GM21367 (cell line): ENCODE measurements around the gene MFAP4.

Source experiments
- ATAC-seq: cut with Tn5 transposase; IDR thresholded peaks from one replicate; pipeline ENCODE4 v1.9.1; 2021; ENCODE audit not compliant: unreplicated experiment

The MFAP4 gene

GRCh38 chr17:19386974-19387920 lies at the start of gene MFAP4:
TSS of gene MFAP4 (minus strand) at chr17:19387190. CDS start at chr17:19387155, 35 bp downstream.
- no peak for ATAC-seq

- ATAC-seq, result no peak
These were observed 46.8 kb upstream of the MFAP4 start for GRCh38 chr17:19433727-19434340.

- ATAC-seq, result no peak
These were observed 46.3 kb upstream of the MFAP4 start for GRCh38 chr17:19433255-19433654.

- ATAC-seq, result no peak
These were observed 44.7 kb upstream of the MFAP4 start for GRCh38 chr17:19431691-19432090.

- ATAC-seq, result no peak
These were observed 39.6 kb upstream of the MFAP4 start for GRCh38 chr17:19426631-19427030.

- no peak for ATAC-seq
These were observed 38.2 kb upstream of the MFAP4 start for GRCh38 chr17:19424934-19425868.

GRCh38 chr17:19421926-19422325 lies 34.9 kb upstream of the MFAP4 start:
- ATAC-seq, result no peak

- no peak for ATAC-seq
These were observed 34.2 kb upstream of the MFAP4 start for GRCh38 chr17:19421219-19421618.

GRCh38 chr17:19418251-19418992 lies 31.4 kb upstream of the MFAP4 start:
- no peak for ATAC-seq

- no peak for ATAC-seq
These were observed 30.6 kb upstream of the MFAP4 start for GRCh38 chr17:19417611-19418010.

GRCh38 chr17:19415806-19416775 lies 29.1 kb upstream of the MFAP4 start:
- no peak for ATAC-seq

- no peak for ATAC-seq
These were observed 28.3 kb upstream of the MFAP4 start for GRCh38 chr17:19415311-19415710.

- no peak for ATAC-seq
These were observed 27.6 kb upstream of the MFAP4 start for GRCh38 chr17:19414396-19415280.

GRCh38 chr17:19413761-19414160 lies 26.8 kb upstream of the MFAP4 start:
- no peak for ATAC-seq

- ATAC-seq, result no peak
These were observed 26.0 kb upstream of the MFAP4 start for GRCh38 chr17:19412984-19413383.

GRCh38 chr17:19412510-19412909 lies 25.5 kb upstream of the MFAP4 start:
- ATAC-seq, result no peak

GRCh38 chr17:19411631-19412030 lies 24.6 kb upstream of the MFAP4 start:
- no peak for ATAC-seq

- ATAC-seq, result no peak
These were observed 24.1 kb upstream of the MFAP4 start, which contains the start of gene RNF112 for GRCh38 chr17:19410875-19411620. TSS of gene RNF112 (plus strand) at chr17:19411232. CDS start at chr17:19411409, 177 bp downstream.
